ENCODE measurements around the gene ESPNL. TPM values are rescaled to one million over a fixed set of nuclear protein-coding genes. Genes with fewer than 3 reads are reported as not detected.

Gene ESPNL
- total and polyA plus RNA-seq, 9 of the 15 experiments (the other 6 are each of a cell fraction or from before 2014, with no cell fraction given): 0.03 to 0.09 (median 0.05) TPM; not detected in 3

- Histone ChIP-seq H2AFZ (ENCODE audit: low read depth, low read length) (0 out of 2 replicates have a peak overlapping the region, but pooled peaks have one; percentile 45), H3K27me3 (ENCODE audit: control insufficient read depth in 2 of 2, insufficient read depth in 2 of 2, low read length in 2 of 2) (no peaks in the 10 kb centered on the region), H3K9me3 (replicated peaks; ENCODE audit: control insufficient read depth, insufficient read depth, low read depth, low read length) (no peaks in the 10 kb centered on the region), H3K27ac (ENCODE audit: extremely low read depth, low read depth, low read length) (no peak overlapping the region), H3K79me2 (ENCODE audit: control insufficient read depth, insufficient read depth, low read length) (no peaks in the 10 kb centered on the region), H3K36me3 (ENCODE audit: control insufficient read depth, insufficient read depth, low read length) (no peaks in the 10 kb centered on the region), H3K4me3 (no peak overlapping the region), H3K9ac (ENCODE audit: insufficient read depth in 1 of 2, low read depth in 2 of 2, low read length in 2 of 2) (peak overlapping the region in 1 of 2 experiments; percentile 7; a peak in 1 of 4 replicates), H4K20me1 (replicated peaks; ENCODE audit: control insufficient read depth, insufficient read depth, low read length) (no peaks in the 10 kb centered on the region), H3K4me1 (replicated peaks in 1 of 2; ENCODE audit: control insufficient read depth in 2 of 2, insufficient read depth in 2 of 2, low read length in 2 of 2) (peaks cover 4 to 34% of the 10 kb centered on the region in 2 experiments; a peak in 3 of 5 replicates), H3K4me2 (ENCODE audit: insufficient read depth, low read length) (no peak overlapping the region), H3K9me1 (ENCODE audit: control insufficient read depth, insufficient read depth, low read length) (no peaks in the 10 kb centered on the region)
- in situ Hi-C loops (cut with MboI): loop anchor here (10.0 kb wide), 1 partner anchor 254 kb away; the partner anchor contains the start of gene RAMP1
- BruUV-seq (replicated peaks): no TSS peak
- ChIA-PET CTCF (ENCODE audit: low intra/inter-chr PET ratio) (interaction anchor here (1.8 kb wide), 1 partner anchor 250 kb away, joined by 5 read pairs; no protein-coding TSS in a partner anchor), POLR2A (interaction anchor here (1.4 kb wide), 1 partner anchor 9 kb away, joined by 8 read pairs; the partner anchor contains the start of gene ESPNL)
- intact Hi-C loops (cut with micrococcal nuclease): loop anchor here (1.0 to 5.0 kb wide), 2 partner anchors 186 to 250 kb away; no protein-coding TSS in a partner anchor
- peak; percentile 69 for ATAC-seq
- WGBS (ENCODE audit: insufficient coverage, low coverage, missing lambda C conversion rate): 39% methylated on average over 14 of the region's 19 CpGs
- DNase-seq (ENCODE audit: extremely low read depth in 1 of 4, low spot score in 3 of 4): peak in 3 of 4 experiments; percentile 33 to 53 (median 37)
- FAIRE-seq: no peak
- TF ChIP-seq ZNF561 (CRISPR knock-in tag; conservative IDR thresholded peaks at IDR 0.05): no peak
- TF ChIP-seq RAD51 (IDR thresholded peaks at IDR 0.05; ENCODE audit: borderline replicate concordance, low read depth): no peak
- TF ChIP-seq CBX8 (IDR thresholded peaks at IDR 0.05; ENCODE audit: borderline replicate concordance, extremely low read depth, low read depth, low read length, poor library complexity, severe bottlenecking): no peak
- no peak for TF ChIP-seq FOXK2 (conservative IDR thresholded peaks at IDR 0.05 in 1 of 2, IDR thresholded peaks at IDR 0.05 in 1 of 2; ENCODE audit: low read depth in 2 of 2)
- no peak for TF ChIP-seq ZNF398 (CRISPR knock-in tag; IDR thresholded peaks at IDR 0.05)
- TF ChIP-seq FIP1L1 (IDR thresholded peaks at IDR 0.05; ENCODE audit: low read depth, low read length, poor library complexity, severe bottlenecking): no peak
- TF ChIP-seq ZBTB17 (CRISPR knock-in tag; IDR thresholded peaks at IDR 0.05): no peak
- TF ChIP-seq ZNF239 (CRISPR knock-in tag; IDR thresholded peaks at IDR 0.05): no peak
- no peak for TF ChIP-seq ZNF592 (IDR thresholded peaks at IDR 0.05)
- no peak for TF ChIP-seq ILK (tag; IDR thresholded peaks at IDR 0.05; ENCODE audit: borderline replicate concordance, low read depth)
- TF ChIP-seq ZNF3 (CRISPR knock-in tag; IDR thresholded peaks at IDR 0.05): no peak
- TF ChIP-seq HOMEZ (CRISPR knock-in tag; IDR thresholded peaks at IDR 0.05): no peak
These were observed 8.5 kb downstream of the ESPNL start for GRCh38 chr2:238108423-238109183.
